ENCODE results near the gene ANKRD33B. TPM values are rescaled to one million over a fixed set of nuclear protein-coding genes. Genes with fewer than 3 reads are reported as not detected.

ANKRD33B gene
- total RNA-seq, 1 experiment from 2014 or later, result 10.9 TPM

DNA sequence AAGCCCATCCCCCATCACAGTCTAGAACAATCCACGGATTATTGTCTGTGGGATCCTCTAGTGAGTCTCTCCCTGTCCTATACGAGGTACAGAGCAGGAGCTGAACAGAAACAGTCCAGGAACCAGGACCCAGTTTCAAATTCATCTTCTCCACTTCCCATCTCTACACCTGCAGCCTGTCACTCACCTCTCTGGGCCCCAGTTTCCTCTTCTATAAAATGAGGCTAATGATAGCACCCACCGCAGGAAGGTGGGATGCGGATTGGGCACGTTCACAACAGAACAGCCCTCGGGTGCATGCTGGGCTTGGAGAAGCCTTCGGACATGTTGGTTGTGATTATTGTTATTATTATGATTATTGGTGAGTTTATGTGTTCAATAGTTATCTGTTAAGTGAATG is 78.5 kb downstream of the ANKRD33B start:
- intact Hi-C loops (cut with micrococcal nuclease), result no loop called here
- ATAC-seq, result no peak
- no TSS peak for BruUV-seq (replicated peaks)

More for the DNA sequence above, 78.5 kb downstream of the ANKRD33B start:
- H3K27me3 ChIP-seq (ENCODE audit: insufficient read depth, low read length), result no peaks in the 10 kb centered on the region
- no peaks in the 10 kb centered on the region for H3K9me2 ChIP-seq (ENCODE audit: insufficient read depth)
- ChIA-PET CTCF (no interaction called here), POLR2A (no interaction called here), RAD21 (ENCODE audit: low non-redundant PET in 1 of 2, low total read pairs in 2 of 2, uncharacterized antibody in 2 of 2, unreplicated experiment in 2 of 2) (no interaction called here)
- H4K20me1 ChIP-seq (ENCODE audit: insufficient read depth), result no peaks in the 10 kb centered on the region; the same call in 1 of the 2 replicates
- H3K9ac ChIP-seq (ENCODE audit: low read length), result no peak overlapping the region
- H3K79me2 ChIP-seq (ENCODE audit: insufficient read depth, low read length), result peaks cover 18% of the 10 kb centered on the region; the same call in 1 of the 2 replicates
- H3K4me1 ChIP-seq (ENCODE audit: control insufficient read depth in 1 of 2, insufficient read depth in 2 of 2, low read length in 2 of 2), result peaks cover 0 to 9% of the 10 kb centered on the region in 2 experiments; a peak in 1 of 4 replicates
- H2AFZ ChIP-seq (ENCODE audit: low read depth, low read length, poor library complexity, severe bottlenecking), result no peak overlapping the region
- H3K36me3 ChIP-seq (ENCODE audit: control insufficient read depth in 1 of 2, insufficient read depth in 2 of 2, low read length in 2 of 2), result peaks cover 0 to 5% of the 10 kb centered on the region in 2 experiments; a peak in 1 of 4 replicates
- H3K4me3 ChIP-seq (replicated peaks in 1 of 2; ENCODE audit: low read depth in 1 of 2, low read length in 2 of 2), result no peak overlapping the region
- no peak overlapping the region for H3K27ac ChIP-seq (ENCODE audit: low read depth, low read length)
- no peaks in the 10 kb centered on the region; a peak in 1 of 4 replicates for H3K9me3 ChIP-seq (ENCODE audit: control insufficient read depth in 1 of 2, insufficient read depth in 1 of 2, low read depth in 1 of 2, low read length in 2 of 2)
- no peak for DNase-seq (ENCODE audit: low read depth, low spot score)
- no peak for TF ChIP-seq EZH2 (IDR thresholded peaks at IDR 0.05)
- no peak for TF ChIP-seq RAD21 (IDR thresholded peaks at IDR 0.05; ENCODE audit: low read depth)
- TF ChIP-seq EGR1 (IDR thresholded peaks at IDR 0.05; ENCODE audit: low read depth), result no peak
- TF ChIP-seq ZFX (IDR thresholded peaks at IDR 0.05), result no peak
- TF ChIP-seq, protein P1, sequence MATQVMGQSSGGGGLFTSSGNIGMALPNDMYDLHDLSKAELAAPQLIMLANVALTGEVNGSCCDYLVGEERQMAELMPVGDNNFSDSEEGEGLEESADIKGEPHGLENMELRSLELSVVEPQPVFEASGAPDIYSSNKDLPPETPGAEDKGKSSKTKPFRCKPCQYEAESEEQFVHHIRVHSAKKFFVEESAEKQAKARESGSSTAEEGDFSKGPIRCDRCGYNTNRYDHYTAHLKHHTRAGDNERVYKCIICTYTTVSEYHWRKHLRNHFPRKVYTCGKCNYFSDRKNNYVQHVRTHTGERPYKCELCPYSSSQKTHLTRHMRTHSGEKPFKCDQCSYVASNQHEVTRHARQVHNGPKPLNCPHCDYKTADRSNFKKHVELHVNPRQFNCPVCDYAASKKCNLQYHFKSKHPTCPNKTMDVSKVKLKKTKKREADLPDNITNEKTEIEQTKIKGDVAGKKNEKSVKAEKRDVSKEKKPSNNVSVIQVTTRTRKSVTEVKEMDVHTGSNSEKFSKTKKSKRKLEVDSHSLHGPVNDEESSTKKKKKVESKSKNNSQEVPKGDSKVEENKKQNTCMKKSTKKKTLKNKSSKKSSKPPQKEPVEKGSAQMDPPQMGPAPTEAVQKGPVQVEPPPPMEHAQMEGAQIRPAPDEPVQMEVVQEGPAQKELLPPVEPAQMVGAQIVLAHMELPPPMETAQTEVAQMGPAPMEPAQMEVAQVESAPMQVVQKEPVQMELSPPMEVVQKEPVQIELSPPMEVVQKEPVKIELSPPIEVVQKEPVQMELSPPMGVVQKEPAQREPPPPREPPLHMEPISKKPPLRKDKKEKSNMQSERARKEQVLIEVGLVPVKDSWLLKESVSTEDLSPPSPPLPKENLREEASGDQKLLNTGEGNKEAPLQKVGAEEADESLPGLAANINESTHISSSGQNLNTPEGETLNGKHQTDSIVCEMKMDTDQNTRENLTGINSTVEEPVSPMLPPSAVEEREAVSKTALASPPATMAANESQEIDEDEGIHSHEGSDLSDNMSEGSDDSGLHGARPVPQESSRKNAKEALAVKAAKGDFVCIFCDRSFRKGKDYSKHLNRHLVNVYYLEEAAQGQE (IDR thresholded peaks at IDR 0.05; ENCODE audit: low read depth), result no peak
- no peak for TF ChIP-seq ELF1 (IDR thresholded peaks at IDR 0.05; ENCODE audit: borderline replicate concordance, low read depth)
- no peak for TF ChIP-seq SRF (IDR thresholded peaks at IDR 0.05; ENCODE audit: low read depth)
- no peak for TF ChIP-seq ATF3 (IDR thresholded peaks at IDR 0.05)
- no peak for TF ChIP-seq CBX3 (IDR thresholded peaks at IDR 0.05; ENCODE audit: low read depth)
- no peak for TF ChIP-seq SP1 (IDR thresholded peaks at IDR 0.05; ENCODE audit: low read depth)
- no peak for TF ChIP-seq POLR2A (IDR thresholded peaks at IDR 0.05; ENCODE audit: borderline replicate concordance, extremely low read depth, insufficient read depth, insufficient read length)
- TF ChIP-seq SIN3A (IDR thresholded peaks at IDR 0.05; ENCODE audit: low read depth), result no peak
- no peak overlapping the region for H3K4me2 ChIP-seq (ENCODE audit: low read length)

Measured in HCT116 (cell line).